MM.1S (cell line): ENCODE data around the gene GDPD3.

Experiments
- CTCF ChIP-seq: fragments of 300-600 bp; sonication (generic); IDR thresholded peaks from 2 replicates; pipeline ENCODE4 v1.5.1; 2016; ENCODE audit warnings: antibody characterized with exemption, low read length, mixed read lengths
- EZH2 ChIP-seq: fragments of 300-600 bp; sonication (generic); optimal IDR thresholded peaks from 2 replicates; pipeline ENCODE3; 2017; ENCODE audit warnings: low read depth, mild to moderate bottlenecking, antibody characterized with exemption, low read length, mixed read lengths

- TF ChIP-seq CTCF (no peak), EZH2 (no peak)
These were observed 45.0 kb downstream of the GDPD3 start for GRCh38 chr16:30068333-30068732.
